NCI-H345 (cell line): Measurements from ENCODE around the gene TMEM236.

ENCODE experiments used
- DNase-seq: peaks from one replicate; lab custom pipeline; 2025; lab: John Stamatoyannopoulos, UW

The TMEM236 gene

GRCh38 chr10:17740668-17741067, 11.3 kb upstream of the TMEM236 start:
- DNase-seq = no peak

- DNase-seq = peak; percentile 0
Observed at GRCh38 chr10:17742918-17743317, 9.1 kb upstream of the TMEM236 start.

- DNase-seq = no peak
Observed at GRCh38 chr10:17743437-17743836, 8.6 kb upstream of the TMEM236 start.

GRCh38 chr10:17744341-17744861, 7.6 kb upstream of the TMEM236 start:
- no peak for DNase-seq

- no peak for DNase-seq
Observed at GRCh38 chr10:17747883-17748550, 4.0 kb upstream of the TMEM236 start.

- no peak for DNase-seq
Observed at GRCh38 chr10:17749890-17750289, 2.1 kb upstream of the TMEM236 start.

GRCh38 chr10:17756557-17757217, 4.7 kb downstream of the TMEM236 start:
- no peak for DNase-seq

GRCh38 chr10:17758200-17758599, 6.2 kb downstream of the TMEM236 start:
- DNase-seq = no peak

GRCh38 chr10:17758896-17759295, 6.9 kb downstream of the TMEM236 start:
- DNase-seq = no peak

GRCh38 chr10:17764142-17764541, 12.1 kb downstream of the TMEM236 start:
- no peak for DNase-seq

- DNase-seq = no peak
Observed at GRCh38 chr10:17765602-17766001, 13.6 kb downstream of the TMEM236 start.

GRCh38 chr10:17766731-17767130, 14.7 kb downstream of the TMEM236 start:
- DNase-seq = no peak

- no peak for DNase-seq
Observed at GRCh38 chr10:17768496-17768895, 16.5 kb downstream of the TMEM236 start.

GRCh38 chr10:17768957-17769356, 17.0 kb downstream of the TMEM236 start:
- DNase-seq = no peak

- DNase-seq = no peak
Observed at GRCh38 chr10:17771017-17771416, 19.0 kb downstream of the TMEM236 start.

GRCh38 chr10:17779784-17780183, 27.8 kb downstream of the TMEM236 start:
- no peak for DNase-seq

- no peak for DNase-seq
Observed at GRCh38 chr10:17780727-17781126, 28.7 kb downstream of the TMEM236 start.

- DNase-seq = no peak
Observed at GRCh38 chr10:17781856-17782255, 29.9 kb downstream of the TMEM236 start.

- no peak for DNase-seq
Observed at GRCh38 chr10:17782921-17783665, 31.1 kb downstream of the TMEM236 start.

- DNase-seq = no peak
Observed at GRCh38 chr10:17783751-17784150, 31.8 kb downstream of the TMEM236 start.

GRCh38 chr10:17784688-17785087, 32.7 kb downstream of the TMEM236 start:
- DNase-seq = no peak

GRCh38 chr10:17785276-17785930, 33.4 kb downstream of the TMEM236 start:
- no peak for DNase-seq
